Hepatic stellate cell (primary cell): ENCODE measurements around the gene CHPF.

ENCODE experiments used
- DNase-seq: peaks from one replicate; pipeline ENCODE4 v3.0.0; 2011; ENCODE audit warnings: low spot score

CHPF gene

GRCh38 chr2:219552382-219553167 lies 9.0 kb upstream of the CHPF start:
- peak; percentile 94 for DNase-seq

- DNase-seq = peak; percentile 68
Measured at GRCh38 chr2:219551441-219552381, 8.1 kb upstream of the CHPF start.

GRCh38 chr2:219549619-219550018 lies 6.0 kb upstream of the CHPF start:
- no peak for DNase-seq

- DNase-seq = no peak
Measured at GRCh38 chr2:219548990-219549389, 5.4 kb upstream of the CHPF start.

GRCh38 chr2:219547621-219548020 lies 4.0 kb upstream of the CHPF start:
- DNase-seq = no peak

GRCh38 chr2:219545943-219546352 lies 2.3 kb upstream of the CHPF start:
- DNase-seq = no peak

GRCh38 chr2:219545295-219545942 lies 1.8 kb upstream of the CHPF start:
- no peak for DNase-seq

- no peak for DNase-seq
Measured at GRCh38 chr2:219544567-219544966, 958 bp upstream of the CHPF start.

- peak; percentile 68 for DNase-seq
Measured at GRCh38 chr2:219542931-219543595, 546 bp downstream of the CHPF start.

GRCh38 chr2:219541611-219542180 lies 1.9 kb downstream of the CHPF start:
- DNase-seq = no peak

GRCh38 chr2:219540784-219541504 lies 2.7 kb downstream of the CHPF start:
- no peak for DNase-seq

- no peak for DNase-seq
Measured at GRCh38 chr2:219539926-219540678, 3.5 kb downstream of the CHPF start.

- DNase-seq = no peak
Measured at GRCh38 chr2:219538956-219539788, 4.4 kb downstream of the CHPF start.

GRCh38 chr2:219538504-219538951 lies 5.1 kb downstream of the CHPF start:
- DNase-seq = no peak

- no peak for DNase-seq
Measured at GRCh38 chr2:219537657-219538488, 5.7 kb downstream of the CHPF start.

- DNase-seq = no peak
Measured at GRCh38 chr2:219536967-219537366, 6.6 kb downstream of the CHPF start.

GRCh38 chr2:219536425-219536824 lies 7.2 kb downstream of the CHPF start:
- no peak for DNase-seq

GRCh38 chr2:219533930-219534661 lies 9.5 kb downstream of the CHPF start:
- no peak for DNase-seq
